WTC11 (cell line): Measurements from ENCODE around the gene CLEC3A.

Experiments used
- CREB1 ChIP-seq: sonication (generic); formaldehyde crosslinking; IDR thresholded peaks from 2 replicates; pipeline ENCODE4 v1.8.0; 2023; ENCODE audit warnings: mild to moderate bottlenecking, missing genetic modification reagents
- CREM ChIP-seq: sonication (generic); formaldehyde crosslinking; IDR thresholded peaks from 2 replicates; pipeline ENCODE4 v1.8.1; 2022; ENCODE audit warnings: mild to moderate bottlenecking, missing genetic modification reagents, moderate library complexity
- ESRRA ChIP-seq: sonication (generic); formaldehyde crosslinking; IDR thresholded peaks from 2 replicates; pipeline ENCODE4 v1.8.1; 2022; ENCODE audit warnings: mild to moderate bottlenecking, missing genetic modification reagents, borderline replicate concordance
- RELA ChIP-seq: sonication (generic); formaldehyde crosslinking; IDR thresholded peaks from 2 replicates; pipeline ENCODE4 v1.8.1; 2022; ENCODE audit warnings: missing genetic modification reagents, mild to moderate bottlenecking, borderline replicate concordance
- ZBTB21 ChIP-seq: sonication (generic); formaldehyde crosslinking; IDR thresholded peaks from 2 replicates; pipeline ENCODE4 v1.8.1; 2023; ENCODE audit warnings: mild to moderate bottlenecking, missing genetic modification reagents, borderline replicate concordance
- ZNF121 ChIP-seq: sonication (generic); formaldehyde crosslinking; IDR thresholded peaks from 2 replicates; pipeline ENCODE4 v1.8.0; 2023; ENCODE audit warnings: missing genetic modification reagents
- ZNF232 ChIP-seq: sonication (generic); formaldehyde crosslinking; IDR thresholded peaks from 2 replicates; pipeline ENCODE4 v1.8.0; 2022; ENCODE audit warnings: mild to moderate bottlenecking, missing genetic modification reagents
- TF ChIP-seq, protein P1 (sequence below): fragments of 200-600 bp; IDR thresholded peaks from 2 replicates; pipeline ENCODE4 v1.8.0; 2022; ENCODE audit warnings: antibody characterized with exemption
- TF ChIP-seq, protein P2 (sequence below): sonication (generic); formaldehyde crosslinking; conservative IDR thresholded peaks from 2 replicates; pipeline ENCODE4 v1.8.1; 2022; ENCODE audit warnings: mild to moderate bottlenecking, missing genetic modification reagents
- TF ChIP-seq, protein P3 (sequence below): sonication (generic); formaldehyde crosslinking; IDR thresholded peaks from 2 replicates; pipeline ENCODE4 v1.8.1; 2022; ENCODE audit warnings: low read depth, missing genetic modification reagents, borderline replicate concordance
- TF ChIP-seq, protein P4 (sequence below): sonication (generic); formaldehyde crosslinking; IDR thresholded peaks from 2 replicates; pipeline ENCODE4 v1.8.1; 2023; ENCODE audit warnings: mild to moderate bottlenecking, missing genetic modification reagents, moderate library complexity
- TF ChIP-seq, protein P5 (sequence below): fragments of 250-450 bp; sonication (Bioruptor Pico); IDR thresholded peaks from 2 replicates; pipeline ENCODE4 v1.9.0; 2021; ENCODE audit warnings: mild to moderate bottlenecking

DNA sequence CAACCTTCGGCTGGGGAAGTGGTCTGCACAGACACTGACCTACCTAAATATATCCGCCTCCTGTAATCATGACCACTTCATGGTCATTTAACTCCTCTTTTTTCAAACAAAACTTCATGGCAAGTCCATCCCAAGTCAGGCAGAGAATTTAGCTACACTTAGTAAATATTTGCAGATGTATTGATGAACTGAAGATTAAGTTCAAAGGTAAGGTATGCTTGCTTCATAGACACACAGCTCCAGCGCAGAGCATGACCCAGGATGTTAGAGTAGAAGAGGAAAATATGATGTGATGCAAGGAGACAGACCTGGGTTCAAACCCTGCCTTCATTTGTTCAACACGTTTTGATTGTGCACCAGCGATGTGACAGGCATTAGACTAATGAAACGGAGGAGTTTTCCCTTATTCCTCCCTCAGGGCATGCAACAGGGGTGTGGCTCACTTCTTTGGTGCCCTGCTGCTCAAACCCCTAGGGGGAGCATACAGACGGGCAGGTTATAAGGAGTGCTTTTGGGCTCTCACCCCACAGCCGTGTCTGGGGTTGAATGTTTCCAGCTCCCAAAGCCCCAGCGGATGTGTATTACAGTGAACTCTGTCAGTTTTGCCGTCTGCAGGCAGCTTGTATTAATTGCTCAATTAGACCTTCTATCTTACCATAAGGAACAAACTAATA, 23.9 kb upstream of the CLEC3A start:
- TF ChIP-seq ZNF121 (CRISPR knock-in tag) (no peak), RELA (CRISPR knock-in tag) (no peak), ZNF232 (CRISPR knock-in tag) (no peak), ESRRA (no peak), ZBTB21 (CRISPR knock-in tag) (no peak), CREM (CRISPR knock-in tag) (no peak), CREB1 (CRISPR knock-in tag) (no peak)
- TF ChIP-seq, protein P1, sequence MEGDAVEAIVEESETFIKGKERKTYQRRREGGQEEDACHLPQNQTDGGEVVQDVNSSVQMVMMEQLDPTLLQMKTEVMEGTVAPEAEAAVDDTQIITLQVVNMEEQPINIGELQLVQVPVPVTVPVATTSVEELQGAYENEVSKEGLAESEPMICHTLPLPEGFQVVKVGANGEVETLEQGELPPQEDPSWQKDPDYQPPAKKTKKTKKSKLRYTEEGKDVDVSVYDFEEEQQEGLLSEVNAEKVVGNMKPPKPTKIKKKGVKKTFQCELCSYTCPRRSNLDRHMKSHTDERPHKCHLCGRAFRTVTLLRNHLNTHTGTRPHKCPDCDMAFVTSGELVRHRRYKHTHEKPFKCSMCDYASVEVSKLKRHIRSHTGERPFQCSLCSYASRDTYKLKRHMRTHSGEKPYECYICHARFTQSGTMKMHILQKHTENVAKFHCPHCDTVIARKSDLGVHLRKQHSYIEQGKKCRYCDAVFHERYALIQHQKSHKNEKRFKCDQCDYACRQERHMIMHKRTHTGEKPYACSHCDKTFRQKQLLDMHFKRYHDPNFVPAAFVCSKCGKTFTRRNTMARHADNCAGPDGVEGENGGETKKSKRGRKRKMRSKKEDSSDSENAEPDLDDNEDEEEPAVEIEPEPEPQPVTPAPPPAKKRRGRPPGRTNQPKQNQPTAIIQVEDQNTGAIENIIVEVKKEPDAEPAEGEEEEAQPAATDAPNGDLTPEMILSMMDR: no peak
- TF ChIP-seq, protein P2, sequence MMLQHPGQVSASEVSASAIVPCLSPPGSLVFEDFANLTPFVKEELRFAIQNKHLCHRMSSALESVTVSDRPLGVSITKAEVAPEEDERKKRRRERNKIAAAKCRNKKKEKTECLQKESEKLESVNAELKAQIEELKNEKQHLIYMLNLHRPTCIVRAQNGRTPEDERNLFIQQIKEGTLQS: no peak
- TF ChIP-seq, protein P3, sequence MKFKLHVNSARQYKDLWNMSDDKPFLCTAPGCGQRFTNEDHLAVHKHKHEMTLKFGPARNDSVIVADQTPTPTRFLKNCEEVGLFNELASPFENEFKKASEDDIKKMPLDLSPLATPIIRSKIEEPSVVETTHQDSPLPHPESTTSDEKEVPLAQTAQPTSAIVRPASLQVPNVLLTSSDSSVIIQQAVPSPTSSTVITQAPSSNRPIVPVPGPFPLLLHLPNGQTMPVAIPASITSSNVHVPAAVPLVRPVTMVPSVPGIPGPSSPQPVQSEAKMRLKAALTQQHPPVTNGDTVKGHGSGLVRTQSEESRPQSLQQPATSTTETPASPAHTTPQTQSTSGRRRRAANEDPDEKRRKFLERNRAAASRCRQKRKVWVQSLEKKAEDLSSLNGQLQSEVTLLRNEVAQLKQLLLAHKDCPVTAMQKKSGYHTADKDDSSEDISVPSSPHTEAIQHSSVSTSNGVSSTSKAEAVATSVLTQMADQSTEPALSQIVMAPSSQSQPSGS (CRISPR knock-in tag): no peak
- TF ChIP-seq, protein P4, sequence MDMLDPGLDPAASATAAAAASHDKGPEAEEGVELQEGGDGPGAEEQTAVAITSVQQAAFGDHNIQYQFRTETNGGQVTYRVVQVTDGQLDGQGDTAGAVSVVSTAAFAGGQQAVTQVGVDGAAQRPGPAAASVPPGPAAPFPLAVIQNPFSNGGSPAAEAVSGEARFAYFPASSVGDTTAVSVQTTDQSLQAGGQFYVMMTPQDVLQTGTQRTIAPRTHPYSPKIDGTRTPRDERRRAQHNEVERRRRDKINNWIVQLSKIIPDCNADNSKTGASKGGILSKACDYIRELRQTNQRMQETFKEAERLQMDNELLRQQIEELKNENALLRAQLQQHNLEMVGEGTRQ: no peak
- TF ChIP-seq, protein P5, sequence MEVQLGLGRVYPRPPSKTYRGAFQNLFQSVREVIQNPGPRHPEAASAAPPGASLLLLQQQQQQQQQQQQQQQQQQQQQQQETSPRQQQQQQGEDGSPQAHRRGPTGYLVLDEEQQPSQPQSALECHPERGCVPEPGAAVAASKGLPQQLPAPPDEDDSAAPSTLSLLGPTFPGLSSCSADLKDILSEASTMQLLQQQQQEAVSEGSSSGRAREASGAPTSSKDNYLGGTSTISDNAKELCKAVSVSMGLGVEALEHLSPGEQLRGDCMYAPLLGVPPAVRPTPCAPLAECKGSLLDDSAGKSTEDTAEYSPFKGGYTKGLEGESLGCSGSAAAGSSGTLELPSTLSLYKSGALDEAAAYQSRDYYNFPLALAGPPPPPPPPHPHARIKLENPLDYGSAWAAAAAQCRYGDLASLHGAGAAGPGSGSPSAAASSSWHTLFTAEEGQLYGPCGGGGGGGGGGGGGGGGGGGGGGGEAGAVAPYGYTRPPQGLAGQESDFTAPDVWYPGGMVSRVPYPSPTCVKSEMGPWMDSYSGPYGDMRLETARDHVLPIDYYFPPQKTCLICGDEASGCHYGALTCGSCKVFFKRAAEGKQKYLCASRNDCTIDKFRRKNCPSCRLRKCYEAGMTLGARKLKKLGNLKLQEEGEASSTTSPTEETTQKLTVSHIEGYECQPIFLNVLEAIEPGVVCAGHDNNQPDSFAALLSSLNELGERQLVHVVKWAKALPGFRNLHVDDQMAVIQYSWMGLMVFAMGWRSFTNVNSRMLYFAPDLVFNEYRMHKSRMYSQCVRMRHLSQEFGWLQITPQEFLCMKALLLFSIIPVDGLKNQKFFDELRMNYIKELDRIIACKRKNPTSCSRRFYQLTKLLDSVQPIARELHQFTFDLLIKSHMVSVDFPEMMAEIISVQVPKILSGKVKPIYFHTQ: no peak
